Gastrocnemius medialis (tissue), 4 donors: ENCODE results near the gene IP6K3. TPM values are rescaled to one million over a fixed set of nuclear protein-coding genes. Genes with fewer than 3 reads are reported as not detected.
A peak's percentile ranks its signal among the peaks of the same experiment; 100 is the strongest.

Source experiments
- ATAC-seq, 2 donors: fragments of 150-250 bp; one replicate each; pipeline ENCODE4 v1.9.1; 2016
- DNase-seq, 2 donors: peaks; one replicate each; pipeline ENCODE4 v3.0.0-alpha.2; 2019
- H3K27ac ChIP-seq, 4 donors: fragments of 200-600 bp; sonication (generic); 1 replicate in 1 of 4; 2 replicates in 3 of 4; pipeline ENCODE4 v1.5.1; 2016 to 2018; ENCODE audit warnings: mild to moderate bottlenecking in 2 of 4, moderate library complexity in 1 of 4
- H3K27me3 ChIP-seq, 3 donors: fragments of 200-600 bp; sonication (generic) in 2 of 3; 1 replicate in 1 of 3; 2 replicates in 2 of 3; pipeline versions ENCODE4 v1.5.1 to v1.6.0; 2016 to 2019; ENCODE audit warnings: mild to moderate bottlenecking in 1 of 3, moderate library complexity in 1 of 3
- H3K36me3 ChIP-seq, 2 donors: fragments of 200-600 bp; sonication (generic) in 1 of 2; one replicate each; pipeline ENCODE4 v1.5.1; 2017 to 2018
- H3K4me1 ChIP-seq, 2 donors: fragments of 200-600 bp; sonication (generic) in 1 of 2; one replicate each; pipeline ENCODE4 v1.5.1; 2016 to 2017; ENCODE audit warnings: mild to moderate bottlenecking in 2 of 2
- H3K4me3 ChIP-seq, 4 donors: fragments of 200-600 bp; sonication (generic) in 3 of 4; 1 replicate in 1 of 4; 2 replicates in 3 of 4; pipeline ENCODE4 v1.5.1; 2016 to 2019; ENCODE audit warnings: mild to moderate bottlenecking in 2 of 4
- H3K9me3 ChIP-seq, 3 donors: fragments of 200-600 bp; sonication (generic) in 2 of 3; 1 replicate in 1 of 3; 2 replicates in 2 of 3; pipeline ENCODE4 v1.5.1; 2016 to 2019
- CTCF ChIP-seq, 5 experiments: fragments of 450-650 bp in 3 of 5; fragments of 200-600 bp in 2 of 5; sonication (generic) in 2 of 5; IDR thresholded peaks in 4 of 5; conservative IDR thresholded peaks in 1 of 5; 1 replicate in 4 of 5; 2 replicates in 1 of 5; pipeline ENCODE4 v1.5.1; 2016 to 2019; ENCODE audit warnings: antibody characterized with exemption in 5 of 5, mild to moderate bottlenecking in 3 of 5, moderate library complexity in 3 of 5
- POLR2A ChIP-seq, 2 donors: fragments of 450-650 bp; IDR thresholded peaks; one replicate each; pipeline ENCODE4 v1.6.1; 2017; ENCODE audit warnings: antibody characterized with exemption in 2 of 2, mild to moderate bottlenecking in 2 of 2, moderate library complexity in 2 of 2
- in situ Hi-C, 4 donors: fragments of 200-750 bp; cut with MboI; loops; one replicate each; pipeline versions ENCODE4 v1.15.0 to v1.8.0; 2017; ENCODE audit warnings: low sequenced_read_pairs in 4 of 4
- intact Hi-C: fragments of 100-400 bp; cut with DNase I; formaldehyde crosslinking; loops from one replicate; pipeline ENCODE4 v1.15.1; 2023; ENCODE audit warnings: low total_unique reads
- total RNA-seq, 4 donors: library from RNA; depleted of rRNA; stranded (reverse); fragments of >200 nt; gene quantifications; one replicate each; pipeline versions ENCODE4 v1.1.0 to v1.2.3, GENCODE V29; 2016

The IP6K3 gene
- total RNA-seq, 4 donors from 2014 or later: 287 to 570 (median 348) TPM

GRCh38 chr6:33757906-33758305, 11.2 kb upstream of the IP6K3 start:
- no peak overlapping the region for H3K27ac ChIP-seq
- no peak for DNase-seq
- no peaks in the 10 kb centered on the region for H3K9me3 ChIP-seq
- TF ChIP-seq POLR2A (IDR thresholded peaks at IDR 0.05) (no peak), CTCF (IDR thresholded peaks at IDR 0.05 in 4 of 5, conservative IDR thresholded peaks at IDR 0.05 in 1 of 5) (no peak)
- no peaks in the 10 kb centered on the region for H3K27me3 ChIP-seq
- ATAC-seq: no peak
- peaks cover 32 to 34% of the 10 kb centered on the region in 2 donors for H3K4me1 ChIP-seq
- in situ Hi-C loops: loop anchor here in 1 of 4 donors (25.0 kb wide), 1 partner anchor 404 kb away; no protein-coding TSS in a partner anchor
- intact Hi-C loops: no loop called here
- no peak overlapping the region for H3K4me3 ChIP-seq
- no peaks in the 10 kb centered on the region for H3K36me3 ChIP-seq

- no peak overlapping the region for H3K4me3 ChIP-seq
- H3K27ac ChIP-seq: no peak overlapping the region
- H3K36me3 ChIP-seq: no peaks in the 10 kb centered on the region
- TF ChIP-seq POLR2A (IDR thresholded peaks at IDR 0.05): no peak
- no peak for TF ChIP-seq CTCF (IDR thresholded peaks at IDR 0.05 in 4 of 5, conservative IDR thresholded peaks at IDR 0.05 in 1 of 5)
- H3K4me1 ChIP-seq: peaks cover 29 to 33% of the 10 kb centered on the region in 2 donors
- H3K9me3 ChIP-seq: no peaks in the 10 kb centered on the region
- intact Hi-C loops: no loop called here
- DNase-seq: no peak
- in situ Hi-C loops: loop anchor here in 1 of 4 donors (25.0 kb wide), 1 partner anchor 405 kb away; no protein-coding TSS in a partner anchor
- no peaks in the 10 kb centered on the region for H3K27me3 ChIP-seq
- no peak for ATAC-seq
These were observed 10.4 kb upstream of the IP6K3 start for GRCh38 chr6:33757113-33757512.

GRCh38 chr6:33756211-33756954, 9.7 kb upstream of the IP6K3 start:
- intact Hi-C loops (no loop called here), in situ Hi-C loops (loop anchor here in 1 of 4 donors (25.0 kb wide), 1 partner anchor 406 kb away; no protein-coding TSS in a partner anchor)
- Histone ChIP-seq H3K27ac (no peak overlapping the region), H3K36me3 (no peaks in the 10 kb centered on the region), H3K9me3 (no peaks in the 10 kb centered on the region), H3K4me3 (no peak overlapping the region), H3K4me1 (peaks cover 29 to 33% of the 10 kb centered on the region in 2 donors), H3K27me3 (no peaks in the 10 kb centered on the region)
- TF ChIP-seq CTCF (IDR thresholded peaks at IDR 0.05 in 4 of 5, conservative IDR thresholded peaks at IDR 0.05 in 1 of 5) (no peak), POLR2A (IDR thresholded peaks at IDR 0.05) (no peak)
- no peak for ATAC-seq
- DNase-seq: no peak

- no peaks in the 10 kb centered on the region for H3K27me3 ChIP-seq
- peaks cover 21 to 26% of the 10 kb centered on the region in 2 donors for H3K4me1 ChIP-seq
- peak overlapping the region in 3 of 4 donors; percentile 42 to 65 (median 55) for H3K27ac ChIP-seq
- in situ Hi-C loops: loop anchor here in 1 of 4 donors (25.0 kb wide), 1 partner anchor 407 kb away; no protein-coding TSS in a partner anchor
- TF ChIP-seq CTCF (IDR thresholded peaks at IDR 0.05 in 4 of 5, conservative IDR thresholded peaks at IDR 0.05 in 1 of 5): no peak
- no peak for TF ChIP-seq POLR2A (IDR thresholded peaks at IDR 0.05)
- no peak for DNase-seq
- H3K36me3 ChIP-seq: no peaks in the 10 kb centered on the region
- ATAC-seq: no peak
- no peak overlapping the region for H3K4me3 ChIP-seq
- intact Hi-C loops: no loop called here
- H3K9me3 ChIP-seq: no peaks in the 10 kb centered on the region
These were observed 8.6 kb upstream of the IP6K3 start for GRCh38 chr6:33755070-33755869.
